OCI-LY3 (cell line): ENCODE data around the gene FRAS1.

Experiments used
- EZH2phosphoT487 ChIP-seq: fragments of 200-600 bp; shearing (Covaris generic); IDR thresholded peaks from 2 replicates; pipeline ENCODE4 v1.6.1; 2018; ENCODE audit warnings: antibody characterized with exemption, mixed run types, low read depth
- TF ChIP-seq, protein P1 (sequence below): fragments of 200-600, 300-600 bp; sonication (generic); IDR thresholded peaks from 2 replicates; pipeline ENCODE4 v1.5.1; 2014; ENCODE audit warnings: antibody characterized with exemption, low read length, low read depth

DNA sequence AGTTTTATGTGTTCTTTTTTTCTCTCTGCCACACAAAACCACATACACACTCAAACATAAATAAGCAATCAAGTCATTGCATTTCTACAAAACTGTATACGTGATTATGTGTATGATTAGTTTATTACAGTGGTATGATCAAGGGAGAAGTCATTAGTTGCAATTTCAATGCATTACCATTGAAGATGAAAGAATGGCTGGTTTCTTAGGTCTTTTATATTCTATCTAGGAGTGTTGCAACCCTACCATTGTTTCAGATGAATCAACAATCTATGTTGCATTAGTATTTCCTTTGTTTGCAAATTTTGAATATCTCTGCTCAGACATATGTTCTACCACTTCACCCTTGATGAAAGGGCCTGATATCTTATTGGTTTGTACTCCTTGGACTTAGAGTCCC lies 501.3 kb downstream of the FRAS1 start:
- TF ChIP-seq, protein P1, sequence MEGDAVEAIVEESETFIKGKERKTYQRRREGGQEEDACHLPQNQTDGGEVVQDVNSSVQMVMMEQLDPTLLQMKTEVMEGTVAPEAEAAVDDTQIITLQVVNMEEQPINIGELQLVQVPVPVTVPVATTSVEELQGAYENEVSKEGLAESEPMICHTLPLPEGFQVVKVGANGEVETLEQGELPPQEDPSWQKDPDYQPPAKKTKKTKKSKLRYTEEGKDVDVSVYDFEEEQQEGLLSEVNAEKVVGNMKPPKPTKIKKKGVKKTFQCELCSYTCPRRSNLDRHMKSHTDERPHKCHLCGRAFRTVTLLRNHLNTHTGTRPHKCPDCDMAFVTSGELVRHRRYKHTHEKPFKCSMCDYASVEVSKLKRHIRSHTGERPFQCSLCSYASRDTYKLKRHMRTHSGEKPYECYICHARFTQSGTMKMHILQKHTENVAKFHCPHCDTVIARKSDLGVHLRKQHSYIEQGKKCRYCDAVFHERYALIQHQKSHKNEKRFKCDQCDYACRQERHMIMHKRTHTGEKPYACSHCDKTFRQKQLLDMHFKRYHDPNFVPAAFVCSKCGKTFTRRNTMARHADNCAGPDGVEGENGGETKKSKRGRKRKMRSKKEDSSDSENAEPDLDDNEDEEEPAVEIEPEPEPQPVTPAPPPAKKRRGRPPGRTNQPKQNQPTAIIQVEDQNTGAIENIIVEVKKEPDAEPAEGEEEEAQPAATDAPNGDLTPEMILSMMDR, result no peak
- TF ChIP-seq EZH2phosphoT487, result no peak
